ENCODE results near the gene PTPRD.

PTPRD gene

GRCh38 chr9:8392866-8393265 lies 2219.9 kb downstream of the PTPRD start:
- no peak for DNase-seq

GRCh38 chr9:8391566-8391965 lies 2221.2 kb downstream of the PTPRD start:
- no peak for DNase-seq

- DNase-seq: no peak
Measured at GRCh38 chr9:8391132-8391531, 2221.7 kb downstream of the PTPRD start.

DNA sequence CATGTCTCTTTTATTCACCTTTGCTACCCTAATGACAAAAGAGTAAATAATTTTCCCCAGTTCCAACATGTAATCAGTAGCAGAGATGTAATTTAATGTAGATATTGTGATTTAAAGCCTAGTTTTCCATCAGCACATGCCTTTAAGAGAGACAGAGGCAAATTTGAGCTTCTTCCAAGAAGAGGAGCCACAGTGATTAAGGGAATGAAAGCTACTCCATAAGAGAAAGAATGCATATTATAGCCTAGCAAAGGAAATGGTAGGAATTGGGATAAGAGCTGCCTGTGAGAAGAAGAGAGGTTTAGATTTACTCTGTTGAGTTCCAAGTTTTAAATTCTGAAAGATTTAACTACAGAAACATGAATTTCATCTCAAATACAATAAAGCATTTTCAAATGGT lies 2222.2 kb downstream of the PTPRD start:
- DNase-seq: no peak

DNA sequence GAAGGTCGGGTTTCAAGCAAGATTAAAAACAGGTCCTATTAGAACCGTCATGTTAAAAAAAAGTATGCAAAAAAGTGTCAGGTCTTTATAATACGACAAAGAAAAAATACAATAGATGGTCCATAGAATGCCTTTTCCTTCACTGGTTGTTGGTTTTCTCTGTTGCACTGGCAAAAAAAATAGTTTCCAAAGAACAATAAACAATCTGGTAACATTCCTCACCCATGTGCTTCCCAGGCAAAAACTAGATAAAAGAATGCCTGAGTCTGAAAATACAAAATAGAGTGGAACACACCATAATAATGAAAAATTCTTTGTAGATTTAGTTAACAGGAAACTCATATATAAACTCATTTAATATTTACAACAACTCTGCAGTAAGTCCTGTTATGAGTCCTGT lies 2223.3 kb downstream of the PTPRD start:
- no peak for DNase-seq

- no peak for DNase-seq
Measured at GRCh38 chr9:8388132-8388531, 2224.7 kb downstream of the PTPRD start.

GRCh38 chr9:8384091-8384490 lies 2228.7 kb downstream of the PTPRD start:
- no peak for DNase-seq

- DNase-seq: no peak
Measured at GRCh38 chr9:8382777-8383527, 2229.8 kb downstream of the PTPRD start.

DNA sequence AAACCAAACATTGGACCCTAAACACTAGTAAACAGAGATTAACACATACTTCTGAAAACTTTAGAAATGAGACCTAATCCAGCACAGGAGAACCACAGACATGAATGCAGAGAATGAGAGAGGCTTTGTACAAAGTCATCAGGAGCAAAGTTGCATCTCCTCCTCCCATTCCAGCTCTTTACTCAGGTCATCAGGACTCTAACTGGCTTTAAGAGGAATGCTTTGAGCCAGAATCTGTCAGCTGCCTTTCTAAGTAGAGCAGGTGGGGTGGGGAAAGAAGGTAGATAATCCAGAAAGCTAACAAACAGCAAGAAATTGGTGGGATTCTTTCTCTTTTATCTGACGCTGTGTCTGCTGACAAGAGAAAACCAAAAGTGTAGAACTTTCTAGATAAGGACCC lies 2230.5 kb downstream of the PTPRD start:
- no peak for DNase-seq

DNA sequence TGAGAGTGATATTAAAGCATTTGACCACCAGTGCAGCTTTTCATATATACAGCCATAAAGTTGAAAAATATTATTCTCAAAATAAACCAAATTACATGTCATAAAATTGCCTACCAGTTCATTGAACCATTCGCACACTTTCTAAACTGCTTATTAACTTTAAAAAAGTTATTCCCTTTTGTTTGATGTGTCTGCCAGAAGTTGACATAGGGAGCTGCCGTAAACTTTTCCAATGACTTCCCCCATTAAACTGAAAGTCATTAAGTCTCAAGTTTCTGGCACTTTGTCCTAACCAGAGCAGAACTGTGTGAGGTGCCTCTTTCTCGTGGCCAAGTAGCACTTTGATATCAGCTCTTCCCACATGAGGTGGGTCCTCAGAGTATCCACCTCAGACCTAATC lies 2231.2 kb downstream of the PTPRD start:
- DNase-seq: no peak

- no peak for DNase-seq
Measured at GRCh38 chr9:8374471-8374870, 2238.3 kb downstream of the PTPRD start.

DNA sequence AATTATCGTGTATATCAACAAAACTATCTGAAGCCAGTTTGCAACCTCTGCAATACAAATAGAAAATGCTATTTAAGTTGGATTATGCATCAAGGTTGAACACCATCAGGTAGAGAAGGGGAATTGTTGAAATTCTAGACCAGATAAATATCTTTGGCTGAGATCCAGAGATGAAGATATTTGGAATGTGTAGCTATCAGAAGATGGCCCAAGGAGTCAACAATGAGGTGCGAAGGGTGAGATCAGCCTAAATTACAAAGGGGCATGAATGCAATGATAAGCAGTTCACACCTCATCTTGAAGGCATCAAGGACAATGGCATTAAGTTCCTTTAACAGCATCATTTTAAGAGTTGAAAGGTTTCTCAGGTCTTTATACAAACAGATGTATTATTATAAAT lies 2241.1 kb downstream of the PTPRD start:
- DNase-seq: no peak

GRCh38 chr9:8366161-8366926 lies 2246.5 kb downstream of the PTPRD start:
- peak; percentile 39 for DNase-seq

DNA sequence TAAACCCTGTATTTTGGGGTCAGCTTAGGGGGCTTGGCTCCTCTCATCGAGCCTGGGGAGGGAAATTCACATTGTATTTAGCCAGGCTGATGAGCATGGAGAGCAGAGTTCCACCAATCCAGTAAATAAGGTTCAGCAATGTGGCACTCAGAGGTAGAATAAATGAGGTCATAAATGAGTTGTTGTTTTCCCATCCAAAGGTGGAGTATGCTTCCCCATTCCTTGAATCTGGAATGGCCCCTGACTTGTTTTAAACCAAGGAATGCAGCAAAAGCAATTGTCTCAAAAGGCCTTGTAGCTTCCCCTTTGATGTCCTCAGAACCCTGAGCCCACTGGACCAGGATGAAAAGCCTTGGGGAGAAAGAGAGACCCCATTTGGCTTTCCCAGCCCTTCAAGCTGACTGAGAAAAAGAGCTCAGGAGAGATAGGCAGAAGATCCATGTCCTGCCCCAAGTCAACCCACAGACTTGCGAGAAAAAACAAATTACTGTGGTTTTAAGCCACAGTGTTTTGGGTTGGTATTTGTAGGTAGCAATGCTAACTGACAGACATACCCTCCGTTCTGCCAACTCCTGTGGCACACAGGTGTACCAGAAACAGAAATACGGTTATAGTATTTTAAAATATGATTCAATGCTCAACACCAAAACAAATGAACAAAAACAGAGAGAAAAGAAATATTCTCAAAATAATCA lies 2247.2 kb downstream of the PTPRD start:
- DNase-seq: no peak

DNA sequence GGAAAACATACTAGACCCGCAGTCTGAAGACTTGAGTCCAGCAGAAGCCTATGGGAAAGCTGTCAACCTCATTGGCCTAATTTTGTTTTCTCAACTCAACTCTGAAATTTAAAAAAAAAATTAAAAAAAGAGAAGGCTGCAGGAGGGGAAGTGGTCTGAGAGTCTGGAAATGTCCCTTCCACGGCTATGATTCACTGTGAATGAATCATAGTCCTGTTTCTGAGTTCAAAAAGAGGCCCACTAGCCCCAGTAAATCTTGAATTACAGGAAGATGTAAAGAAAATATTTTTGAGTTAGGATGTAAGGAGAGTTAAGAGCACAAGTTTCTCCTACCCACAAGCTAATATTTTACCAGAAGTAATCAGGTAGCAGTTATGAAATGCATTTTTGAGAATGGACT lies 2247.8 kb downstream of the PTPRD start:
- no peak for DNase-seq

DNA sequence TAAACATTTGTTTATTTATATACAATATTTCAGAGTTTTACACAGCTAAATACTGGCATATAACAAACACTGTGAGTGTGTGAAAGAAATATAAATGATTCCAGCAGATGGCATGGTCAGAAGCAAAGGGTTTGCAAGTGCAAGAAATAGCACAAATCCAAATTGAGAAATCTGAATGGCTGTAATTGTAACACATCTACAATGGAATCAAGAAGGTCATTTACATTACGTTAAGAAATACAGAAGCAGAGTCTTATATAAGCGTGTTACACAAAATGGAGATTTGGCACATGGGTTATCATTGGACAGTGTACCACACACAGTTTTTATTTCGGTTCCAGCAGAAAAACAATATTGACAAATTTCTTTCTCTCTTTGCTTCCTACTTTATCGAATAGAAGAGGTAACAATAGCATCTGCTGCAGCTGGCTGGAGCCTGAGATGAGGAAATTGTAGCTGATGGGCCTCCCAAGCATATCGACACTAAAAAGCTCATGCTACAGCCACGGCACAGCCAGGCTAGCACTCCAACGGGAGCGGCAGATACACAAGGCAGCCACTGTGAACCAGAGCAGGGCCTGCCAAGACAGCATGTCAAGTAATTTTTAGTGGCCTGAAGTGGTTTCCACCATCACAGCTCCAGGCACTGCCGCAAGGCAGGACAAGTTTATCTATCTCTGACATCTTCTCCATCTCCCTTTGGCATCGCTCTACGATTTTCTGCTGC lies 2248.6 kb downstream of the PTPRD start:
- no peak for DNase-seq

DNA sequence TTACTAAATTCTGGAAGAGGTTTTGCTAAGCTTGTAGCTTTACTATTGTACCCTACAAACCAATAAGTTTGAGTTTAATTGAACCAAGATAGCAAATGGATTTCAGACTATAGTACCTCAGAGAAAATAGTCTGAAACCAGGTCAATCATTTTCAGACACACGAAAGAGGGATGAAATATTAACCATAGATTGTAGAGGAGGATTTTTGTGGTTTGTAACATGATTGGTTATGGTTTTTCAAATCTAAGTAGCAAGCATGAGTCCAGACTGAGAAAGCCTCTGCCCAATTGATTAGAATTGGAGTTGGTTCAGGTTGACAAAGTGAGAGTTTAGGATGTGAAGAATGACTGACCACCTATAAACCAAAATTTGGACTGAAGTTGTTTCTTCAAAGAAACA lies 2250.6 kb downstream of the PTPRD start:
- DNase-seq: no peak

DNA sequence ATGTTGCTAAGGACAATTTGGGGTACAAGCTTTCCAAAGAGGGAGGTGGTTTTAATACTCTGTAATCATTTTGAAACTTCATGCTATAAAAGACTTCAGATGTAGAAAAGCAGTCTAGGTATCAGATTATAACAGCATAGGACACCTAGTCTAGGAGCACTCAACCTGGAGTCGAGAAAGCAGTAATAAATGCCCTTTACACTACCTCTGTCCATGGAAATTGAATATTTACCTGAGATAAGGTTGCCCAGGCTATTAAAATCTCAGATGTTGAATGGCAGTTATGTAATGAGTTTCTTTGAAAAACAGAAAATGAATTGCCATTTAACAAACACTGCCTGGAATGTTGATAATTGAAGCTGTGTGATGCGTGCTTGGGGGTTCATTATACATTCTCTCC lies 2251.4 kb downstream of the PTPRD start:
- peak; percentile 64 for DNase-seq

DNA sequence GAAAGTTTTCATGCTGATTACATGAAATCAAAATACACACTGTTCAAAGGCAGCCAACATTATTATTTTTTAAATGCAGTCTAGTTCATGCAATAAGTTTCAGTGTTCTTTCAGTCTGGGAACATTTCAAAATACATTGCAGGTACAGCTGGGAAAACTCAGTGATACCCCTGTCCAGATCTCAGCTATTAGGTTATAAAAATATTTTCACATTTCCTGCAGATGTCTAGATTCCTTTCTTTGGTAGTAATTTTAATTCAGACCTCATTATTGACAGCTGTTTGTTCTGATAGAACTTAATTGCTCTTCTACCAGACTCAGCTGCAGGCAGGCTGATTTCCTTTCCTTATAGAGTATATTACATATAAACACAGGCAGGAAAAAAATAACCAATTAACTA lies 2256.4 kb downstream of the PTPRD start:
- peak; percentile 44 for DNase-seq

- DNase-seq: no peak
Measured at GRCh38 chr9:8351436-8351835, 2261.4 kb downstream of the PTPRD start.

- DNase-seq: no peak
Measured at GRCh38 chr9:8349901-8350300, 2262.9 kb downstream of the PTPRD start.

- DNase-seq: no peak
Measured at GRCh38 chr9:8349376-8349775, 2263.4 kb downstream of the PTPRD start.

DNA sequence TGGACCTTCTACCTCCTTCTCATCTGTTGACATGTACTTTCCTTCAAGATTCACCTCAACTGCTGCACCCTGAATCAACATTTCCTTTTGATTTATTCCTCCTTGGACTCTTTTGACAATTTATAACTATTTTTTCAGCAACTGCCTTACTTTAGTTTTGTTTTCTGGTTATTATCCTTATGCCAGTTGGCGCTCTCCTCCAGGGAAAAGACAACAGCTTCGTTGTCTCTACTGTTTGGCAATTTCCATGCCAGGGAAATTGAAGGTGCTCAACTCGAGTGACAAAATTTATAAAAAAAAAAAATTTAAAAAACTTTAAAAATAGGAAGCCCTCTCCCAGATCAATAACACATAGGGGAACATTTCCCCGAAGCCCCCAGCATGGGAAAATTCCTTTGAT lies 2264.0 kb downstream of the PTPRD start:
- no peak for DNase-seq
